ENCODE results near the gene MFSD6. TPM values are rescaled to one million over a fixed set of nuclear protein-coding genes. Genes with fewer than 3 reads are reported as not detected.
A peak's percentile ranks its signal among the peaks of the same experiment; 100 is the strongest.

MFSD6 gene
- total RNA-seq, 1 donor from 2014 or later = 37.4 TPM

DNA sequence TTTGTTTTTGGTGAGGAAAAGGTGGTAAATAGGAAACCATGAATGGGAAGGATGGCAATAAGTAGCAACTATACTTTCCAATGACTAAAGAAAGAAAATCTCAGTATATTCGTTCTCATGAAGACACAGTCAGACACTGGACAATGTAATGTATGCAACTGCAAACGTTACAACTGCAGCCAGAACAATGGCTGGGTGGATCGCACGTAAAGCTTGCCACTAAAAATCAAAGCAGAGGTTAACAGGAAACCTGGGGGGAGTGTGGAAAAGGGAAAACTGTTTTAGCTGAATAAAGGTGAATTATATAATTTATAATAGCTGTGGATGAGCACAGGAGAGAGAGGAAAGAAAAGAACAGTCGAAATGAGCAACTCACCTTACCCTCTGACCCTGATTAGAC is 93.1 kb downstream of the MFSD6 start:
- H3K27me3 ChIP-seq (ENCODE audit: control insufficient read depth, insufficient read depth, low read length) = no peaks in the 10 kb centered on the region
- no peak for DNase-seq (ENCODE audit: low read depth)
- TF ChIP-seq, protein P1, sequence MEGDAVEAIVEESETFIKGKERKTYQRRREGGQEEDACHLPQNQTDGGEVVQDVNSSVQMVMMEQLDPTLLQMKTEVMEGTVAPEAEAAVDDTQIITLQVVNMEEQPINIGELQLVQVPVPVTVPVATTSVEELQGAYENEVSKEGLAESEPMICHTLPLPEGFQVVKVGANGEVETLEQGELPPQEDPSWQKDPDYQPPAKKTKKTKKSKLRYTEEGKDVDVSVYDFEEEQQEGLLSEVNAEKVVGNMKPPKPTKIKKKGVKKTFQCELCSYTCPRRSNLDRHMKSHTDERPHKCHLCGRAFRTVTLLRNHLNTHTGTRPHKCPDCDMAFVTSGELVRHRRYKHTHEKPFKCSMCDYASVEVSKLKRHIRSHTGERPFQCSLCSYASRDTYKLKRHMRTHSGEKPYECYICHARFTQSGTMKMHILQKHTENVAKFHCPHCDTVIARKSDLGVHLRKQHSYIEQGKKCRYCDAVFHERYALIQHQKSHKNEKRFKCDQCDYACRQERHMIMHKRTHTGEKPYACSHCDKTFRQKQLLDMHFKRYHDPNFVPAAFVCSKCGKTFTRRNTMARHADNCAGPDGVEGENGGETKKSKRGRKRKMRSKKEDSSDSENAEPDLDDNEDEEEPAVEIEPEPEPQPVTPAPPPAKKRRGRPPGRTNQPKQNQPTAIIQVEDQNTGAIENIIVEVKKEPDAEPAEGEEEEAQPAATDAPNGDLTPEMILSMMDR (IDR thresholded peaks at IDR 0.05; ENCODE audit: insufficient read depth, low read length, severe bottlenecking) = no peak
- no peak overlapping the region for H3K4me3 ChIP-seq (ENCODE audit: low read depth, low read length)
- H3K36me3 ChIP-seq (ENCODE audit: control insufficient read depth, insufficient read depth, low read length) = peaks cover 4% of the 10 kb centered on the region
- no peak for FAIRE-seq

DNA sequence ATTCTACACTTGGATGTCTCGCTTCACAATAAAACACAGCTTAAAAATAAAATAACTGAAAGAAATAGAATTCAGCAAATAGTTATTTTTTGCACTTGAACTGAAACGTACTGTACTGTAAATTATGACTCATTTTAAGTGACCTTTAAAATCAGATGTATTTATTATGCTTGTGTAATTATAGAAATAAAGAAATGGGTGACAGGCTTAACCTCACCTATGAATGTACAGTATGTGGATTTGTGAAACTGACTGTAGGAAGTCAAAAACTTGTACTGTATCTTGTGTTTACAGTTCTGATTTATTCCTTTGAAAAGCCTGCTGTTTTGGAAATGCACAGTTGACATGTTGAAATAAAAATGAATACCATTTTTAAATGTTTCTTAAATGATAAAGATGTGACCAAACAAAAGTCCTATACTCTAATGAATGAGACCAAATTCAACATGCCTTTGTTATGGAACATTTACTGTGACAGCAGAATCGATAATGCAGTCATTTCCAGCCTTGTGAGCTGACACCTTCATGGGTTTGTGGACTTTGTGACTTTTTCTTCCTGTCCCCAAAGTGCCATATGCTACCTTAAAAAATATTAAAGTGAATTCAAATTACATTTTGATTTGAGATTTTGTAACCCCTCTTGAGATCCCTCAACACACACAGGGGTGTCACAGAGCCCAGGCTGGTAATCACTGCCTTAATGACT is 93.7 kb downstream of the MFSD6 start:
- no peak for FAIRE-seq
- Histone ChIP-seq H3K4me3 (ENCODE audit: low read depth, low read length) (no peak overlapping the region), H3K27me3 (ENCODE audit: control insufficient read depth, insufficient read depth, low read length) (no peaks in the 10 kb centered on the region), H3K36me3 (ENCODE audit: control insufficient read depth, insufficient read depth, low read length) (peaks cover 4% of the 10 kb centered on the region)
- DNase-seq (ENCODE audit: low read depth) = no peak
- TF ChIP-seq, protein P1 (IDR thresholded peaks at IDR 0.05; ENCODE audit: insufficient read depth, low read length, severe bottlenecking) = no peak

GRCh38 chr2:190503088-190503487 is 94.9 kb downstream of the MFSD6 start:
- DNase-seq (ENCODE audit: low read depth) (no peak), FAIRE-seq (no peak)
- Histone ChIP-seq H3K36me3 (ENCODE audit: control insufficient read depth, insufficient read depth, low read length) (peaks cover 4% of the 10 kb centered on the region), H3K27me3 (ENCODE audit: control insufficient read depth, insufficient read depth, low read length) (no peaks in the 10 kb centered on the region), H3K4me3 (ENCODE audit: low read depth, low read length) (no peak overlapping the region)
- TF ChIP-seq, protein P1 (IDR thresholded peaks at IDR 0.05; ENCODE audit: insufficient read depth, low read length, severe bottlenecking) = no peak

GRCh38 chr2:190504912-190505311 is 96.8 kb downstream of the MFSD6 start:
- FAIRE-seq = no peak
- Histone ChIP-seq H3K27me3 (ENCODE audit: control insufficient read depth, insufficient read depth, low read length) (no peaks in the 10 kb centered on the region), H3K36me3 (ENCODE audit: control insufficient read depth, insufficient read depth, low read length) (peaks cover 5% of the 10 kb centered on the region), H3K4me3 (ENCODE audit: low read depth, low read length) (no peak overlapping the region)
- DNase-seq (ENCODE audit: low read depth) = peak; percentile 22
- TF ChIP-seq, protein P1 (IDR thresholded peaks at IDR 0.05; ENCODE audit: insufficient read depth, low read length, severe bottlenecking) = no peak

GRCh38 chr2:190505696-190506095 is 97.5 kb downstream of the MFSD6 start:
- FAIRE-seq = no peak

More at GRCh38 chr2:190505696-190506095, 97.5 kb downstream of the MFSD6 start:
- no peaks in the 10 kb centered on the region for H3K27me3 ChIP-seq (ENCODE audit: control insufficient read depth, insufficient read depth, low read length)
- TF ChIP-seq, protein P1 (IDR thresholded peaks at IDR 0.05; ENCODE audit: insufficient read depth, low read length, severe bottlenecking) = no peak
- no peak for DNase-seq (ENCODE audit: low read depth)
- H3K36me3 ChIP-seq (ENCODE audit: control insufficient read depth, insufficient read depth, low read length) = peaks cover 1% of the 10 kb centered on the region
- H3K4me3 ChIP-seq (ENCODE audit: low read depth, low read length) = no peak overlapping the region
